Subcutaneous adipose tissue (tissue), 4 donors: ENCODE measurements around the gene ARSB. TPM values are rescaled to one million over a fixed set of nuclear protein-coding genes. Genes with fewer than 3 reads are reported as not detected.

ENCODE experiments used
- CTCF ChIP-seq: fragments of 450-650 bp; IDR thresholded peaks from one replicate; pipeline ENCODE4 v1.5.1; 2016; ENCODE audit warnings: low read depth, mild to moderate bottlenecking, control low read depth, antibody characterized with exemption, moderate library complexity
- total RNA-seq, 4 donors: library from RNA; depleted of rRNA; stranded (reverse); fragments of >200 nt; gene quantifications; one replicate each; pipeline ENCODE4 v1.1.0, GENCODE V29; 2016

Gene ARSB
- total RNA-seq, 4 donors from 2014 or later: 10.9 to 24.8 (median 17.0) TPM

GRCh38 chr5:78995521-78996007, 10.5 kb upstream of the ARSB start:
- TF ChIP-seq CTCF: no peak

GRCh38 chr5:78993165-78993564, 8.1 kb upstream of the ARSB start:
- TF ChIP-seq CTCF: no peak

- TF ChIP-seq CTCF: no peak
These were observed 7.0 kb upstream of the ARSB start for GRCh38 chr5:78992146-78992545.

GRCh38 chr5:78989080-78989479, 4.0 kb upstream of the ARSB start:
- no peak for TF ChIP-seq CTCF

GRCh38 chr5:78985725-78986223, 664 bp upstream of the ARSB start:
- no peak for TF ChIP-seq CTCF

GRCh38 chr5:78984439-78985115, 533 bp downstream of the ARSB start:
- TF ChIP-seq CTCF: no peak

GRCh38 chr5:78983601-78984438, 1.3 kb downstream of the ARSB start:
- no peak for TF ChIP-seq CTCF
